PC-9 (cell line): ENCODE data around the gene GOLGA6D. TPM values are rescaled to one million over a fixed set of nuclear protein-coding genes. Genes with fewer than 3 reads are reported as not detected.
"Not testable (repeated sequence)": the region's sequence is repeated elsewhere in the genome, so short reads cannot be mapped to it uniquely, and the experiment has no call there.

Source experiments
- BruUV-seq: library from RNA; stranded (reverse); fragments of 400-500 nt; replicated peaks from 2 replicates; lab custom pipeline; 2021; lab: Mats Ljungman, UMichigan
- CTCF ChIA-PET: fragments of 300-600 bp; sonication (Branson Sonifier 250); formaldehyde crosslinking; loops from one replicate; lab custom pipeline; 2022; ENCODE audit warnings: antibody characterized with exemption; lab: Charles Lee
- POLR2A ChIA-PET: fragments of 300-600 bp; sonication (Branson Sonifier 250); formaldehyde crosslinking; loops from one replicate; lab custom pipeline; 2022; ENCODE audit warnings: antibody characterized with exemption; ENCODE audit not compliant: unreplicated experiment; lab: Charles Lee
- DNase-seq, 2 experiments: peaks; one replicate each; pipeline versions ENCODE4 v3.0.0 to v3.0.0-alpha.2; 2015 to 2022; ENCODE audit warnings: mixed read lengths in 1 of 2
- H2AFZ ChIP-seq: fragments of 200-600 bp; sonication (generic); 2 replicates; pipeline ENCODE4 v1.8.1; 2017; ENCODE audit warnings: antibody characterized with exemption
- H3F3A ChIP-seq: fragments of 200-600 bp; sonication (generic); 2 replicates; pipeline ENCODE4 v1.8.1; 2017; ENCODE audit warnings: antibody characterized with exemption, mild to moderate bottlenecking, low read depth; ENCODE audit not compliant: insufficient read depth
- H3K27ac ChIP-seq: fragments of 200-600 bp; sonication (generic); 2 replicates; pipeline ENCODE4 v1.6.1; 2016; ENCODE audit warnings: mixed run types
- H3K27me3 ChIP-seq: fragments of 200-600 bp; sonication (generic); 2 replicates; pipeline ENCODE4 v1.6.1; 2016; ENCODE audit warnings: low read depth, mixed run types; ENCODE audit not compliant: insufficient read depth
- H3K36me3 ChIP-seq: fragments of 200-600 bp; sonication (generic); 2 replicates; pipeline ENCODE4 v1.6.1; 2016; ENCODE audit warnings: low read depth, mixed run types
- H3K4me1 ChIP-seq: fragments of 200-600 bp; sonication (generic); replicated peaks from 2 replicates; pipeline ENCODE4 v1.6.1; 2016; ENCODE audit warnings: mixed run types; ENCODE audit not compliant: insufficient read depth
- H3K4me2 ChIP-seq: fragments of 200-600 bp; sonication (generic); 2 replicates; pipeline ENCODE4 v1.6.1; 2017; ENCODE audit warnings: mixed run types
- H3K4me3 ChIP-seq: fragments of 200-600 bp; sonication (generic); 2 replicates; pipeline ENCODE4 v1.6.1; 2016; ENCODE audit warnings: mixed run types
- H3K79me2 ChIP-seq: fragments of 200-600 bp; sonication (generic); 2 replicates; pipeline ENCODE4 v1.6.1; 2017; ENCODE audit warnings: low read depth, mixed run types
- H3K9me2 ChIP-seq: fragments of 200-600 bp; sonication (generic); 2 replicates; pipeline ENCODE4 v1.8.1; 2017; ENCODE audit warnings: mild to moderate bottlenecking; ENCODE audit not compliant: insufficient read depth
- H3K9me3 ChIP-seq: fragments of 200-600 bp; sonication (generic); 2 replicates; pipeline ENCODE4 v1.8.1; 2016; ENCODE audit warnings: low read depth; ENCODE audit not compliant: insufficient read depth
- H4K20me1 ChIP-seq: fragments of 200-600 bp; sonication (generic); 2 replicates; pipeline ENCODE4 v1.8.1; 2017; ENCODE audit not compliant: insufficient read depth
- CTCF ChIP-seq: fragments of 200-600 bp; sonication (generic); conservative IDR thresholded peaks from 2 replicates; pipeline ENCODE4 v1.6.1; 2017; ENCODE audit warnings: mixed run types, antibody characterized with exemption, mild to moderate bottlenecking, moderate library complexity
- intact Hi-C: fragments of 100-400 bp; cut with micrococcal nuclease; formaldehyde crosslinking; loops from one replicate; pipeline ENCODE4 v1.10.0; 2022; ENCODE audit not compliant: unreplicated experiment
- total RNA-seq: library from RNA; stranded (reverse); gene quantifications from 2 replicates; pipeline ENCODE4 v1.2.3, GENCODE V29; 2021

Gene GOLGA6D
- total RNA-seq, 1 experiment from 2014 or later = not detected

GRCh38 chr15:75278497-75278896 lies 4.1 kb upstream of the GOLGA6D start:
- H3K4me3 ChIP-seq, H4K20me1 ChIP-seq, POLR2A ChIA-PET, H3K9me2 ChIP-seq, H3F3A ChIP-seq, intact Hi-C loops, CTCF ChIA-PET, H3K79me2 ChIP-seq, H3K4me2 ChIP-seq, H3K27me3 ChIP-seq, H3K36me3 ChIP-seq, H2AFZ ChIP-seq, DNase-seq, H3K4me1 ChIP-seq, H3K9me3 ChIP-seq, H3K27ac ChIP-seq, BruUV-seq: not testable (repeated sequence)

- intact Hi-C loops, H3K4me3 ChIP-seq, POLR2A ChIA-PET, H4K20me1 ChIP-seq, BruUV-seq, H3K4me2 ChIP-seq, H3K79me2 ChIP-seq, H3K9me3 ChIP-seq, H3K36me3 ChIP-seq, CTCF ChIA-PET, DNase-seq, H3F3A ChIP-seq, H3K27me3 ChIP-seq, H3K27ac ChIP-seq, H3K4me1 ChIP-seq, H2AFZ ChIP-seq, H3K9me2 ChIP-seq: not testable (repeated sequence)
Measured at GRCh38 chr15:75284152-75284551, 1.5 kb downstream of the GOLGA6D start.

- H3K4me2 ChIP-seq, H4K20me1 ChIP-seq, H3K27me3 ChIP-seq, DNase-seq, CTCF ChIA-PET, H3K9me2 ChIP-seq, BruUV-seq, H3K36me3 ChIP-seq, POLR2A ChIA-PET, H3K4me1 ChIP-seq, H2AFZ ChIP-seq, H3K4me3 ChIP-seq, H3F3A ChIP-seq, intact Hi-C loops, H3K9me3 ChIP-seq, H3K27ac ChIP-seq, H3K79me2 ChIP-seq: not testable (repeated sequence)
Measured at GRCh38 chr15:75293660-75294059, 11.0 kb downstream of the GOLGA6D start.

- H3K9me3 ChIP-seq, H3K9me2 ChIP-seq, H3K4me3 ChIP-seq, H3K27ac ChIP-seq, H2AFZ ChIP-seq, H3K79me2 ChIP-seq, CTCF ChIA-PET, POLR2A ChIA-PET, BruUV-seq, DNase-seq, intact Hi-C loops, H3F3A ChIP-seq, H3K4me1 ChIP-seq, H3K27me3 ChIP-seq, H3K36me3 ChIP-seq, H4K20me1 ChIP-seq, H3K4me2 ChIP-seq: not testable (repeated sequence)
Measured at GRCh38 chr15:75298541-75299310, 16.1 kb downstream of the GOLGA6D start.

- H3K4me1 ChIP-seq, DNase-seq, H3K27me3 ChIP-seq, H3K4me3 ChIP-seq, BruUV-seq, H3K27ac ChIP-seq, POLR2A ChIA-PET, H3K9me3 ChIP-seq, H3K36me3 ChIP-seq, H3K79me2 ChIP-seq, intact Hi-C loops, CTCF ChIA-PET, H3K9me2 ChIP-seq, H3F3A ChIP-seq, H4K20me1 ChIP-seq, H2AFZ ChIP-seq, H3K4me2 ChIP-seq: not testable (repeated sequence)
- TF ChIP-seq CTCF = peak; percentile 62
Measured at GRCh38 chr15:75299311-75299688, 16.7 kb downstream of the GOLGA6D start.

- BruUV-seq, H3K79me2 ChIP-seq, H3K36me3 ChIP-seq, H3K4me3 ChIP-seq, H3K4me2 ChIP-seq, POLR2A ChIA-PET, H4K20me1 ChIP-seq, H3K9me3 ChIP-seq, H3K4me1 ChIP-seq, H3K27me3 ChIP-seq, H3F3A ChIP-seq, H3K9me2 ChIP-seq, intact Hi-C loops, H2AFZ ChIP-seq, H3K27ac ChIP-seq: not testable (repeated sequence)
- CTCF ChIA-PET = interaction anchor here (0.6 to 0.7 kb wide), 2 partner anchors 270 to 832 kb away, joined by 3 to 4 read pairs; no protein-coding TSS in a partner anchor
- peak in 1 of 2 experiments; percentile 25 for DNase-seq
Measured at GRCh38 chr15:75300026-75300425, 17.4 kb downstream of the GOLGA6D start.
